ENCODE results near the gene HSPA14.
"Not testable (repeated sequence)": the region's sequence is repeated elsewhere in the genome, so short reads cannot be mapped to it uniquely, and the experiment has no call there.

The HSPA14 gene

DNA sequence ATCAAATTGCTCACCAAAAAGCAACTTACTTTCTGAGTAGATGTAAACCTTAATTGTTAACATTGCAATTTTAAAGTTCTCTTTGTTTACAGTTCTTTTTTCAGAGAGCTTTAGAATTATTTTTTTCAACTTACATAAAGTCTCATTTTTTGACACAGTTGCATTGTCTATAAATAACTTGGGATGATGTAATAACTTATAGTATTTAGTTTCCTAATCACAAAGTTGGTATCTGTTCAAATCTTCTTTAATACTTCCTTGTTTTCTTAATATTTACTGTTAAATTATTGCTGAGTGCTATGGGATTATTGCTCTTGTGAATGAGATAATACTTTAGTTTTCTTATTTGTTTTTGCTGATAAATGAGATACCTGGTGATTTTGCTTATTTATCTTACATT is 21.7 kb downstream of the HSPA14 start:
- Histone ChIP-seq H3K36me3 (ENCODE audit: insufficient read depth, low read length) (peaks cover 70% of the 10 kb centered on the region), H2AFZ (ENCODE audit: low read length) (no peak overlapping the region)

GRCh38 chr10:14860791-14861190 is 22.7 kb downstream of the HSPA14 start:
- Histone ChIP-seq H3K27ac (ENCODE audit: low read depth, low read length, poor library complexity, severe bottlenecking) (no peak overlapping the region), H3K9me2 (ENCODE audit: low read depth, low read length) (no peaks in the 10 kb centered on the region), H3K79me2 (ENCODE audit: insufficient read depth, low read length) (no peaks in the 10 kb centered on the region), H3K4me1 (ENCODE audit: insufficient read depth, low read length, severe bottlenecking) (peaks cover 22% of the 10 kb centered on the region), H3K27me3 (ENCODE audit: insufficient read depth, low read length) (no peaks in the 10 kb centered on the region), H3F3A (ENCODE audit: insufficient read depth, low read length) (no peaks in the 10 kb centered on the region; the same call in 1 of the 2 replicates), H3K4me2 (ENCODE audit: low read length) (no peak overlapping the region), H2AFZ (ENCODE audit: low read length) (no peak overlapping the region), H3K36me3 (ENCODE audit: insufficient read depth, low read length) (peaks cover 65% of the 10 kb centered on the region), H4K20me1 (ENCODE audit: insufficient read depth, low read length) (no peaks in the 10 kb centered on the region), H3K9me3 (ENCODE audit: low read length) (no peaks in the 10 kb centered on the region), H3K4me3 (ENCODE audit: low read depth, low read length, poor library complexity, severe bottlenecking) (no peak overlapping the region), H3K9ac (ENCODE audit: low read length) (no peak overlapping the region)
- TF ChIP-seq EZH2 (IDR thresholded peaks at IDR 0.05; ENCODE audit: borderline replicate concordance, low read length) (no peak), CTCF (IDR thresholded peaks at IDR 0.05; ENCODE audit: low read length) (no peak)

More for the DNA sequence above, 21.7 kb downstream of the HSPA14 start:
- no peaks in the 10 kb centered on the region for H4K20me1 ChIP-seq (ENCODE audit: insufficient read depth, low read length)
- H3K4me2 ChIP-seq (ENCODE audit: low read length): no peak overlapping the region
- peaks cover 22% of the 10 kb centered on the region for H3K4me1 ChIP-seq (ENCODE audit: insufficient read depth, low read length, severe bottlenecking)
- H3K79me2 ChIP-seq (ENCODE audit: insufficient read depth, low read length): no peaks in the 10 kb centered on the region
- no peaks in the 10 kb centered on the region for H3K27me3 ChIP-seq (ENCODE audit: insufficient read depth, low read length)
- H3F3A ChIP-seq (ENCODE audit: insufficient read depth, low read length): no peaks in the 10 kb centered on the region; the same call in 1 of the 2 replicates
- TF ChIP-seq EZH2 (IDR thresholded peaks at IDR 0.05; ENCODE audit: borderline replicate concordance, low read length) (no peak), CTCF (IDR thresholded peaks at IDR 0.05; ENCODE audit: low read length) (no peak)
- no peak overlapping the region for H3K4me3 ChIP-seq (ENCODE audit: low read depth, low read length, poor library complexity, severe bottlenecking)
- no peak overlapping the region for H3K9ac ChIP-seq (ENCODE audit: low read length)
- H3K9me3 ChIP-seq (ENCODE audit: low read length): no peaks in the 10 kb centered on the region
- no peaks in the 10 kb centered on the region for H3K9me2 ChIP-seq (ENCODE audit: low read depth, low read length)
- no peak overlapping the region for H3K27ac ChIP-seq (ENCODE audit: low read depth, low read length, poor library complexity, severe bottlenecking)

DNA sequence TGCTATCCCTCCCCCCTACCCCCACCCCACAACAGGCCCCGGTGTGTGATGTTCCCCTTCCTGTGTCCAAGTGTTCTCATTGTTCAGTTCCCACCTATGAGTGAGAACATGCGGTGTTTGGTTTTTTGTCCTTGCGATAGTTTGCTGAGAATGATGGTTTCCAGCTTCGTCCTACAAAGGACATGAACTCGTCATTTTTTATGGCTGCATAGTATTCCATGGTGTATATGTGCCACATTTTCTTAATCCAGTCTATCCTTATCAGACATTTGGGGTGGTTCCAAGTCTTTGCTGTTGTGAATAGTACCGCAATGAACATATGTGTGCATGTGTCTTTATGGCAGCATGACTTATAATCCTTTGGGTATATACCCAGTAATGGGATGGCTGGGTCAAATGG is 26.4 kb downstream of the HSPA14 start:
- H4K20me1 ChIP-seq (ENCODE audit: insufficient read depth, low read length); H3K9ac ChIP-seq (ENCODE audit: low read length); H3F3A ChIP-seq (ENCODE audit: insufficient read depth, low read length); H3K27me3 ChIP-seq (ENCODE audit: insufficient read depth, low read length); H3K4me3 ChIP-seq (ENCODE audit: low read depth, low read length, poor library complexity, severe bottlenecking); H3K4me2 ChIP-seq (ENCODE audit: low read length); H3K79me2 ChIP-seq (ENCODE audit: insufficient read depth, low read length); H3K9me3 ChIP-seq (ENCODE audit: low read length); H2AFZ ChIP-seq (ENCODE audit: low read length); H3K4me1 ChIP-seq (ENCODE audit: insufficient read depth, low read length, severe bottlenecking); H3K9me2 ChIP-seq (ENCODE audit: low read depth, low read length); H3K27ac ChIP-seq (ENCODE audit: low read depth, low read length, poor library complexity, severe bottlenecking): not testable (repeated sequence)
- peaks cover 67% of the 10 kb centered on the region for H3K36me3 ChIP-seq (ENCODE audit: insufficient read depth, low read length)

GRCh38 chr10:14864871-14865270 is 26.8 kb downstream of the HSPA14 start:
- H3K79me2 ChIP-seq (ENCODE audit: insufficient read depth, low read length); H3K4me2 ChIP-seq (ENCODE audit: low read length): not testable (repeated sequence)
- H3K36me3 ChIP-seq (ENCODE audit: insufficient read depth, low read length): peaks cover 71% of the 10 kb centered on the region

More at GRCh38 chr10:14864871-14865270, 26.8 kb downstream of the HSPA14 start:
- not testable (repeated sequence) for H3K4me1 ChIP-seq (ENCODE audit: insufficient read depth, low read length, severe bottlenecking); H3K9ac ChIP-seq (ENCODE audit: low read length); H3K4me3 ChIP-seq (ENCODE audit: low read depth, low read length, poor library complexity, severe bottlenecking); H3K9me2 ChIP-seq (ENCODE audit: low read depth, low read length); H3K27ac ChIP-seq (ENCODE audit: low read depth, low read length, poor library complexity, severe bottlenecking); H2AFZ ChIP-seq (ENCODE audit: low read length); H4K20me1 ChIP-seq (ENCODE audit: insufficient read depth, low read length); H3K27me3 ChIP-seq (ENCODE audit: insufficient read depth, low read length); H3K9me3 ChIP-seq (ENCODE audit: low read length); H3F3A ChIP-seq (ENCODE audit: insufficient read depth, low read length)

Measured in OCI-LY1 (cell line).